HG03460 (cell line): ENCODE results near the gene PSG1.
"Not testable (repeated sequence)": the region's sequence is repeated elsewhere in the genome, so short reads cannot be mapped to it uniquely, and the experiment has no call there.

Experiments
- ATAC-seq: cut with Tn5 transposase; IDR thresholded peaks from one replicate; pipeline ENCODE4 v1.9.1; 2021; ENCODE audit not compliant: unreplicated experiment

Gene PSG1

GRCh38 chr19:42879613-42880012 is at the start of gene PSG1:
Gene PSG1 (minus strand): TSS chr19:42879713. CDS start chr19:42879581, 132 bp downstream.
- no peak for ATAC-seq

GRCh38 chr19:42928896-42929295 is 49.4 kb upstream of the PSG1 start:
- no peak for ATAC-seq

DNA sequence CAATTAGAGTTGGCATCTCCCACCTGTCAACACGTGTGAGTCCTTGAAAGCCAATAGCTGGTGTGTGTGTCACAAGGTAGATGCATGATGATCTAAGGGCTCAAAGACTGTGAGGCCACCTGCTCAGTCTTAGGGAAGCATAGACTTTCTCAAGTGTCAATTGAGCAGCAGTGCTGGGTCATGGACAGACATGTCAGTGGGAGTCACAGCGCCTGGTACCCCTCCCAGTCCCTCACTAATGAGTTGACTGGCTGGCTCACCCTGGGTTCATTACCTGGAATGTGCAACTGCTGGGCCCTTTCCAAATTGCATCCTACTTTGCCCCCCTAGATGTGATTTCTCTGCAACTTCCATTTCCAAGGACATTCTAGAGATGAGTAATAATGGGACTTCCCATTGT is 47.3 kb upstream of the PSG1 start:
- no peak for ATAC-seq

DNA sequence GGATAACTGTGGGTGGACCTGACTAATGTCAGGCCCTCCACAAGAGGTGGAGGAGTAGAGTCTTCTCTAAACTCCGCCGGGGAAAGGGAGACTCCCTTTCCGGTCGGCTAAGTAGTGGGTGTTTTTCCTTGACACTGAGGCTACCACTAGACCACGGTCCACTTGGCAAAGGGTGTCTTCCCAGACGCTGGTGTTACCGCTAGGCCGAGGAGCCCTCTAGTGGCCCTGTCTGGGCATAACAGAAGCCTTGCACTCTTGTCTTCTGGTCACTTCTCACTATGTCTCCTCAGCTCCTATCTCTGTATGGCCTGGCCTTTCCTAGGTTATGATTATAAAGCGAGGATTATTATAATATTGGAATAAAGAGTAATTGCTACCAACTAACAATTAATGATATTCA is 43.6 kb upstream of the PSG1 start:
- not testable (repeated sequence) for ATAC-seq

DNA sequence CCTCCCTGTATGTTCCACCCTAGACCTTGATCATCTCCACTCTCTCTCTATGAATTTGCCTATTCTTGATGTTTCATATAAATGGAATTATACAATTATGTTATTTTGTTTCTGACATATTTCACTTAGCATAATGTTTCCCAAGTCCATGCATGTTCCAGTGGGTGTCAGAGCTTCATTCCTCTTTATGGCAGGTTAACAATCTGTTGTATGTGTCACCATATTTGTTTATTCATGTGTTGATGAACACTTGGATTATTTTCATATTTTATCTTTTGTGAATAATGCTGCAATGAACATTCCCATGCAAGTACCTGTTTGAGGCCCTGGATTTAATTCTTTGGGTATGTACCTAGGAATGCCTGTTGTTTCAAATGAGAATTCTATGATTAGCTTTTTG is 41.5 kb upstream of the PSG1 start:
- not testable (repeated sequence) for ATAC-seq

DNA sequence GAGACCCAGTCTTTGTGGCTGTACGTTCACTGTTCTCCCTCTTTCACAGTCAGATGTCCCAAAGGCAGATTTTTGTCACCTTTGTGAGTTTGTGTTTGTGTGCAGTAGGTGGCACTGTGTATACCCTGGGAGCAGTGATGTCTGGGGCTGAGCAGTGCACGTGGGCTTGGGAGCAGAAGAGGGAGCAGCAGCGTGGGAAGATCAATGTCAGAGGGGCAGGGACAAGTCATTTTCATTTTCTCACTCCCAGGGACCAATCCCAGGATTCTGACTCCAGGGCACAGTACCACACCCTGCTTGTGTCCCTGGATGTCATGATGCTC is 40.2 kb upstream of the PSG1 start:
- ATAC-seq: no peak

DNA sequence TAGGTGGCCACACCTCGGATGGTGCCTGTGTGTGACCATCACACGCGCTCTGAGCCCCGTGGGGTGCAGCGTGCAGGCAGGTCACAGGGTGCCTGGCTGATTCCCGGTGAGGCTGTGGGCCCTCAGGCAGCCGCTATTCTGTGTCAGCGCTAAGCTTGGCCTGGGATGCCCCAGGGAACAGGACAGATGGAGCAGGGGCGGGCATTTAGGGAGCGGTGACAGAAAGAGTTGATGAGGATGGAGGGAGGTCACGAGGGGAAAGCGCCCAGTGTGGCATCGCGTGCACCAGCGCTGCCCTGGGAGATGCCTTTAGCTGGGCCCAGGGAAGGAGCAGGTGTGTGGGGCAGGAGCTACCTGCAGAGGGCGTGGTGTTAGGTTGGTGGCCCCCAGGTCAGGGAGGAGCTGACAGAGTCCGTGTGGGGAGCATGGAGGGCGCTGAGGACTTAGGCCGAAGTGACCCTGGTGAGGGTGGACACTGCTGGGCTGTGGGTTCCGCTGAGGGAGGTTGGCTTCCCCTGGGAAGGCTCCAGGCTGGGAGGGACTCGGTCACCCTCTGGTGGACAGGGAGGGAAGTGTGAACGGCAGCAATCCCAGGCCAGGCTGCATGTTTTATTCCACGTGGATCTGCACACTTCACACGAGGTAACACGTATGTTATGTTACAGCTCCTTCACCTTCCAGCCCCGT is 39.7 kb upstream of the PSG1 start:
- ATAC-seq: not testable (repeated sequence)

- ATAC-seq: not testable (repeated sequence)
Measured at GRCh38 chr19:42918377-42919069, 39.0 kb upstream of the PSG1 start.

- ATAC-seq: not testable (repeated sequence)
Measured at GRCh38 chr19:42917634-42918033, 38.1 kb upstream of the PSG1 start, which contains the start of gene PSG6. Gene PSG6 (minus strand): TSS chr19:42917894. CDS start chr19:42917792, 102 bp downstream.

- ATAC-seq: not testable (repeated sequence)
Measured at GRCh38 chr19:42916931-42917330, 37.4 kb upstream of the PSG1 start.

DNA sequence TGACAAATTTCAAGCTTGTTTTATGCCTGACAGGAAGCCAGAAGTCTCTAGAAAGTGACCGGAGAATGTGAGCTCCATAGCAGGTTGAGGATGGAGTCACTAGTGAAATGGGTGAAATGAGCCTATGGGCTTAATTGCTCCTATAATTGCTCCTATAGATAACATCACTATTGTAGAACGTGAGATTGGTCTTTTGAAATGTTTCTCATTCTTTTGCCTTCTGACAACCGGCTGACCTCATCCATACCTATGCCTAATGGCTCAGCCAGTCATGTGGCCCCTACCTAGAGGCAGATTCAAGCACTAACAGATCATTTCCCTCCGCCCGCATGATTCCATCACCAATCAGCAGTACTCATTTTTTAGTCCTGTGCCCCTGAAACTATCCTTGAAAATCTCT is 34.0 kb upstream of the PSG1 start:
- ATAC-seq: not testable (repeated sequence)

DNA sequence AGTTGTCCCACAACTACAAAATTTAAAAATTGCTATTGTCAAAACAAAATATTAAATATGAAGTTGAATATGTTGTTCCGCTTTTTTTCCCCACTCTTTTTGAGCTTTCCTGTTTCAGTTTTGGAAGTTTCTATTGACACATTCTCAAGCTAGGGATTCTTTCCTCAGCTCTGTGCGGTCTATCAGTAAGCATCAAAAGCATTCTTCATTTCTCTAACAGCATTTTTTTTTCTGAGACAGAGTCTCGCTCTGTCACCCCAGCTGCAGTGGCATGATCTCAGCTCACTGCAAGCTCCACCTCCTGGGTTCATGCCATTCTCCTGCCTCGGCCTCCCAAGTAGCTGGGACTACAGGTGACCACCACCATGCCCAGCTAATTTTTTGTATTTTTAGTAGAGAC is 33.4 kb upstream of the PSG1 start:
- ATAC-seq: not testable (repeated sequence)

- ATAC-seq: not testable (repeated sequence)
Measured at GRCh38 chr19:42911731-42912130, 32.2 kb upstream of the PSG1 start.

DNA sequence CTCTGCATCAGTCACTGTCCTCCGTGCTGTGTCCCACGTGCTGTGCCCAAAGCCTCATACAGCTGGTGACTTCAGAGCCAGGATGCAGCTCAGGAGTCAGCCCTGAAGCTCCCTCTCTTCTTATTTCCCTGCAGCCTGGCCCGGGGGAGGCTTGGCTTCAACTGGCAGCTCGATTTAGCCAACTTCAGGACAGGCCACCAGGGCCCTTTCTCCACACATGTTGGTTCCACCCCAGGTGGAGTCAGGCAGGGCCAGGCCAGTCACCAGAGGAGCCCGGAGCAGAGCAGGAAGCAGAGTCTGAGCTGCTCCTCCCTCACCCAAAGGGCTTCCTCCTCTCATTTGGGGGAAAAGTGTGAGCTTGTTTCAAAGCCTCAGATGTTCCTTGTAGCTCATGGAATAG is 26.6 kb upstream of the PSG1 start:
- not testable (repeated sequence) for ATAC-seq

GRCh38 chr19:42900561-42900960 is 21.0 kb upstream of the PSG1 start:
- ATAC-seq: not testable (repeated sequence)

GRCh38 chr19:42899674-42900073 is 20.2 kb upstream of the PSG1 start:
- not testable (repeated sequence) for ATAC-seq

DNA sequence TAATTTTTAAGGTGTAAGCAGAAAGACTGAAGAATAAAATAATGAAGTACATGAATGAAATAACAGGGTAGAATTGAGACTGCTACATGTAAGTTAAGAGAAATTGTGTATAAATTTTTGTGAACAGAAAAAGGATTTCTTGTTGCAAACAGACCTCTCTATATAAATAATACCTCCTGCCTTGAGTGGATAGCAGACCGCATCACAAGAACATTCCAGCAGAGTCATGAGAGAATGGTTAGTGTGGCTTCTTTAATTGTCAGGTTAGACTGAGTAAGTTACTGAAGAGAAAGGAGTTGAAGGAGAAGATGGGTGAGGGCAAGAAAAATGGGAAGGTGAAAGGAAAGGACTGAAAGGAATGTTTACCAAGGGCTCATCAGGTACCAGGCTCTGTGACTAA is 19.6 kb upstream of the PSG1 start:
- ATAC-seq: not testable (repeated sequence)

DNA sequence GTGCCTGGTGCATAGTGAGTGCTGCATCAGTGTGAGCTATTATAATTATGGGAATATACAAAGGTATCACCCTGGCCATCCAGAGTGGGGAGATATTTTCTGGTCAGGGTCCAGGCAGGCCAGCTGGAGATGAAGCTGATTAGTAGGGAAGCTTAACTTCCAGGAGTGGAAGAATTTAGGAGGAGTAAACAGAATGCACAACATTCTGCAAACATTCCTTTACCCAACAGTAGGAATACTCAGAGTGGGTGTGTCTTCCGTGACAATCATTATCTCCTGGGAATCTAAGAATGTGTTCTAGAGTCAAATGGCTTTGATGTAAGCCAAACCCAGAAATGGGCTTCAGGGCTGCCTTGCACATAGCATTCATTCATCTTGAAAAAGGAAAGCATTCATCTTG is 19.1 kb upstream of the PSG1 start:
- ATAC-seq: not testable (repeated sequence)

GRCh38 chr19:42897729-42898128 is 18.2 kb upstream of the PSG1 start:
- not testable (repeated sequence) for ATAC-seq

GRCh38 chr19:42890446-42890845 is 10.9 kb upstream of the PSG1 start:
- not testable (repeated sequence) for ATAC-seq

GRCh38 chr19:42887876-42888445 is 8.4 kb upstream of the PSG1 start:
- ATAC-seq: not testable (repeated sequence)

- not testable (repeated sequence) for ATAC-seq
Measured at GRCh38 chr19:42882730-42883129, 3.2 kb upstream of the PSG1 start.
